Mesendoderm (in vitro differentiated cells): ENCODE results near the gene DUSP1.
"Not testable (repeated sequence)": the region's sequence is repeated elsewhere in the genome, so short reads cannot be mapped to it uniquely, and the experiment has no call there.

ENCODE experiments used
- DNase-seq: peaks from one replicate; pipeline ENCODE4 v3.0.0; 2013
- H2AK5ac ChIP-seq: 2 replicates; pipeline ENCODE4 v1.6.1; 2013; ENCODE audit warnings: low read length, inconsistent platforms
- H2BK120ac ChIP-seq: 2 replicates; pipeline ENCODE4 v1.6.1; 2013; ENCODE audit warnings: low read depth, mild to moderate bottlenecking, low read length, moderate library complexity, mixed read lengths
- H2BK15ac ChIP-seq: replicated peaks from 2 replicates; pipeline ENCODE4 v1.6.1; 2013; ENCODE audit warnings: low read depth, mild to moderate bottlenecking, moderate library complexity
- H2BK5ac ChIP-seq: 2 replicates; pipeline ENCODE4 v1.6.1; 2013; ENCODE audit warnings: low read length, inconsistent platforms
- H3K18ac ChIP-seq: 2 replicates; pipeline ENCODE4 v1.6.1; 2013; ENCODE audit warnings: mild to moderate bottlenecking, low read length, mixed read lengths
- H3K23ac ChIP-seq: one replicate; pipeline ENCODE4 v1.6.1; 2013; ENCODE audit warnings: low read length
- H3K27ac ChIP-seq: 2 replicates; pipeline ENCODE4 v1.5.1; 2013; ENCODE audit warnings: low read depth, mild to moderate bottlenecking, inconsistent platforms, low read length, moderate library complexity
- H3K27me3 ChIP-seq: 2 replicates; pipeline ENCODE4 v1.6.1; 2013; ENCODE audit warnings: low read length, control low read depth, mild to moderate bottlenecking, inconsistent platforms; ENCODE audit not compliant: insufficient read depth, poor library complexity
- H3K36me3 ChIP-seq: 2 replicates; pipeline ENCODE4 v1.6.1; 2013; ENCODE audit warnings: low read length, inconsistent platforms; ENCODE audit not compliant: control insufficient read depth, insufficient read depth
- H3K4ac ChIP-seq: one replicate; pipeline ENCODE4 v1.6.1; 2013; ENCODE audit warnings: low read depth, mild to moderate bottlenecking, low read length, moderate library complexity
- H3K4me1 ChIP-seq: 2 replicates; pipeline ENCODE4 v1.6.1; 2013; ENCODE audit warnings: low read depth, low read length, inconsistent platforms; ENCODE audit not compliant: control insufficient read depth
- H3K4me2 ChIP-seq: 2 replicates; pipeline ENCODE4 v1.6.1; 2013; ENCODE audit warnings: low read length
- H3K4me3 ChIP-seq: 2 replicates; pipeline ENCODE4 v1.5.1; 2013; ENCODE audit warnings: mild to moderate bottlenecking, low read length
- H3K56ac ChIP-seq: one replicate; pipeline ENCODE4 v1.6.1; 2013; ENCODE audit warnings: low read length
- H3K79me1 ChIP-seq: 2 replicates; pipeline ENCODE4 v1.6.1; 2013; ENCODE audit warnings: low read length, inconsistent platforms
- H3K79me2 ChIP-seq: 2 replicates; pipeline ENCODE4 v1.6.1; 2013; ENCODE audit warnings: mild to moderate bottlenecking, low read length; ENCODE audit not compliant: control insufficient read depth, insufficient read depth
- H3K9ac ChIP-seq: 2 replicates; pipeline ENCODE4 v1.6.1; 2013; ENCODE audit warnings: low read length, inconsistent platforms
- H4K5ac ChIP-seq: one replicate; pipeline ENCODE4 v1.6.1; 2013; ENCODE audit warnings: low read length
- H4K8ac ChIP-seq: one replicate; pipeline ENCODE4 v1.6.1; 2013; ENCODE audit warnings: low read depth, mild to moderate bottlenecking, control low read depth, low read length, moderate library complexity
- WGBS: extraction: QIAGEN DNeasy Blood & Tissue Kit; methylation state at CpG from one replicate; pipeline ENCODE4 v1.1.7; 2013; ENCODE audit warnings: low lambda C conversion rate, missing lambda C conversion rate; ENCODE audit not compliant: insufficient coverage; ENCODE audit errors: extremely low coverage; 5-methylcytosine and 5-hydroxymethylcytosine counted together

The DUSP1 gene

DNA sequence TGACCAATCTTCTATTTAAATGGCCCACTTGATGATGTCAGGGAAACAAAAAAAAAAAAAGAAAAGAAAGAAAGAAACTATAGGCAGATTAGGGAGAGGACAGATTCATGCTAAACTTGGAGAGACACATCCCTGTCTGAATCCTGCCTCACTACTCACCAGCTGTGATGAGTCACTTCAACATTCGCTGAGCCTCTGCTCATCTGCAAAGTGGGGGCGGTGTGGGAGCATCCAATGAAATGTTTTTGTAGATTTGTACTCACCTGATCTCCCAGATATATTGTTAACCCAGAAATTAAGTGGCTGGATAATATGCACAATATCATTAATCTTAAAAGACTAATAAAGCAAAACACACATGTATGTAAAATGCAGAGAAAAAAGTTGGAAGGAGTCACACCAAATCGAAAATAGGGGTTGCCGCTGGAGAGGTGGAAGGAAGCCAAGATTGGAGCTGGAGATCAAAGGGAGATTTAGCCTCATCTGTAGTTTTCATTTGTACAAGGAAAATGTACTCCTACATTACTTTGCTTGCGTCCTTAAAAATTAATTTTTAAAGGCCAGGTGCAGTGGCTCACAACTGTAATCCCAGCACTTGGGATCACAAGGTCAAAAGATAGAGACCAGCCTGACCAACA lies 46.0 kb upstream of the DUSP1 start:
- no peak for DNase-seq
- H3K56ac ChIP-seq = no peak overlapping the region
- H3K4me1 ChIP-seq = no peaks in the 10 kb centered on the region
- no peaks in the 10 kb centered on the region for H3K79me1 ChIP-seq
- no peak overlapping the region for H3K4ac ChIP-seq
- H4K8ac ChIP-seq = no peak overlapping the region
- H3K27me3 ChIP-seq = no peaks in the 10 kb centered on the region
- no peak overlapping the region for H2BK5ac ChIP-seq
- no peak overlapping the region for H3K23ac ChIP-seq
- no peak overlapping the region for H2AK5ac ChIP-seq
- no peak overlapping the region for H2BK15ac ChIP-seq
- H3K36me3 ChIP-seq = no peaks in the 10 kb centered on the region
- H3K4me2 ChIP-seq = no peak overlapping the region
- no peak overlapping the region for H3K18ac ChIP-seq
- no peak overlapping the region for H3K27ac ChIP-seq
- H3K79me2 ChIP-seq = no peaks in the 10 kb centered on the region
- H3K4me3 ChIP-seq = no peak overlapping the region
- no CpG with 5 or more reads among the region's 5 CpGs for WGBS
- no peak overlapping the region for H2BK120ac ChIP-seq
- H4K5ac ChIP-seq = no peak overlapping the region
- no peak overlapping the region for H3K9ac ChIP-seq

DNA sequence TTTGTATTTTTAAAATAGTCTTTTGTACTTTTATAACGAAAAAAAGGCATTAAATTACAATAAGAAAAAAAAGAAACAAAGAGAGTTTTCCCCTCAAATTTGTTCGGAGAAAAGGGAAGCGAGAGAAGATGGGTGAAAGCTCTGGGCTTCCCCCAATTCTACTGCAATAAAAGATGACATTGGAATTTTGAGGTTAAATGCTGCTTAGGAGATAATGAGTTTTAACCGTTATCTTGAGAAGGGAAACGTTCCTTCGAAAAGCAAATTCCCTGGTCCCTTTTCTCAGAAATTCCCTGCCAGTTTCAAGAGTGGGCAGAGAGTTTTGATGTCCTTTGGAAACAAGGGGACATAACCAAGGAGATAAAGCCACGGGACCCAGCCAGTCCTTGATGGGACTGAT lies 44.6 kb upstream of the DUSP1 start:
- H3K4ac ChIP-seq = no peak overlapping the region
- H3K18ac ChIP-seq = no peak overlapping the region
- no peak overlapping the region for H3K4me3 ChIP-seq
- no peak overlapping the region for H3K9ac ChIP-seq
- H3K79me2 ChIP-seq = no peaks in the 10 kb centered on the region
- H3K79me1 ChIP-seq = no peaks in the 10 kb centered on the region
- no peak overlapping the region for H2BK5ac ChIP-seq
- H3K27me3 ChIP-seq = no peaks in the 10 kb centered on the region
- H3K36me3 ChIP-seq = no peaks in the 10 kb centered on the region
- WGBS = no CpG with 5 or more reads among the region's 7 CpGs
- no peak overlapping the region for H3K4me2 ChIP-seq
- H4K5ac ChIP-seq = no peak overlapping the region
- DNase-seq = no peak
- H3K4me1 ChIP-seq = no peaks in the 10 kb centered on the region
- H2AK5ac ChIP-seq = no peak overlapping the region
- no peak overlapping the region for H2BK15ac ChIP-seq
- no peak overlapping the region for H3K56ac ChIP-seq
- H4K8ac ChIP-seq = no peak overlapping the region
- no peak overlapping the region for H3K23ac ChIP-seq
- no peak overlapping the region for H2BK120ac ChIP-seq
- H3K27ac ChIP-seq = no peak overlapping the region

- not testable (repeated sequence) for H3K23ac ChIP-seq, H2BK5ac ChIP-seq, H3K4me1 ChIP-seq, H4K5ac ChIP-seq, H3K4me3 ChIP-seq, H2BK15ac ChIP-seq, H3K18ac ChIP-seq, DNase-seq, H3K56ac ChIP-seq, H3K4me2 ChIP-seq, H4K8ac ChIP-seq, H3K79me2 ChIP-seq, H2BK120ac ChIP-seq, H3K36me3 ChIP-seq, H3K9ac ChIP-seq, H2AK5ac ChIP-seq, H3K27ac ChIP-seq, H3K27me3 ChIP-seq, H3K4ac ChIP-seq, H3K79me1 ChIP-seq
- WGBS = no CpG with 5 or more reads among the region's 4 CpGs
These were observed 40.0 kb upstream of the DUSP1 start for GRCh38 chr5:172810996-172811395.

DNA sequence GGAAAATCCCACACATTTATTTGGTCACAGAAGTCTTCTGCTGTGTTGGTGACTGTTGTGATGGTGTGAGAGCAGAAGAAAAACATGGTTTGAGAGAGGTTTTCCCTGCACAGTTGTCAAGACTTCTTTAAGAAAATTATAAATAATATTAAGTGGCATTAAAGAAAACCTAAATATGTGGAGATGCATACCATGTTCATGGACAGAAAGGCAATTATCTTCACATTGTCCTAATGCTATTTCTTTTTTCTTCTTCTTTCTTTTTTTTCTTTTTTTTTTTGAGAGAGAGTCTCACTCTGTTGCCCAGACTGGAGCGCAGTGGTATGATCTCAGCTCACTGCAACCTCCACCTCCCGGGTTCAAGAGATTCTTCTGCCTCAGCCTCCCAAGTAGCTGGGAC lies 38.8 kb upstream of the DUSP1 start:
- no peak overlapping the region for H2BK5ac ChIP-seq
- no CpG with 5 or more reads among the region's 2 CpGs for WGBS
- H3K36me3 ChIP-seq = no peaks in the 10 kb centered on the region
- H3K79me2 ChIP-seq = no peaks in the 10 kb centered on the region
- H3K4ac ChIP-seq = no peak overlapping the region
- no peak overlapping the region for H3K23ac ChIP-seq
- no peak overlapping the region for H4K5ac ChIP-seq
- H3K79me1 ChIP-seq = no peaks in the 10 kb centered on the region
- H3K4me3 ChIP-seq = no peak overlapping the region
- H3K18ac ChIP-seq = no peak overlapping the region
- H3K27me3 ChIP-seq = no peaks in the 10 kb centered on the region
- no peak overlapping the region for H2BK120ac ChIP-seq
- H3K9ac ChIP-seq = no peak overlapping the region
- no peak overlapping the region for H2BK15ac ChIP-seq
- no peaks in the 10 kb centered on the region for H3K4me1 ChIP-seq
- DNase-seq = no peak
- no peak overlapping the region for H3K56ac ChIP-seq
- H3K27ac ChIP-seq = no peak overlapping the region
- no peak overlapping the region for H3K4me2 ChIP-seq
- no peak overlapping the region for H2AK5ac ChIP-seq
- H4K8ac ChIP-seq = no peak overlapping the region

GRCh38 chr5:172807766-172808311 lies 36.8 kb upstream of the DUSP1 start:
- Histone ChIP-seq H2BK15ac (no peak overlapping the region), H3K23ac (no peak overlapping the region), H4K5ac (no peak overlapping the region), H2BK5ac (no peak overlapping the region), H3K9ac (no peak overlapping the region), H2AK5ac (no peak overlapping the region), H3K4me2 (no peak overlapping the region), H3K56ac (no peak overlapping the region), H3K27me3 (no peaks in the 10 kb centered on the region), H3K36me3 (no peaks in the 10 kb centered on the region), H3K18ac (no peak overlapping the region), H3K79me2 (no peaks in the 10 kb centered on the region), H4K8ac (no peak overlapping the region), H2BK120ac (no peak overlapping the region), H3K4me1 (no peaks in the 10 kb centered on the region), H3K4me3 (no peak overlapping the region), H3K79me1 (no peaks in the 10 kb centered on the region), H3K4ac (peak overlapping the region; percentile 63), H3K27ac (no peak overlapping the region)
- no CpG with 5 or more reads among the region's 11 CpGs for WGBS
- no peak for DNase-seq
